CD4-positive, alpha-beta T cell treated with Interleukin-12 subunit alpha and Interleukin-12 subunit beta, for 1 hour (primary cell): Measurements from ENCODE around the gene TUFT1.
"Not testable (repeated sequence)": the region's sequence is repeated elsewhere in the genome, so short reads cannot be mapped to it uniquely, and the experiment has no call there.

Experiments used
- DNase-seq: peaks from one replicate; pipeline ENCODE4 v3.0.0-alpha.2; 2020

TUFT1 gene

GRCh38 chr1:151618996-151619395 is 78.9 kb downstream of the TUFT1 start:
- not testable (repeated sequence) for DNase-seq

- DNase-seq, result no peak
Observed at GRCh38 chr1:151619489-151620093, 79.5 kb downstream of the TUFT1 start.

- DNase-seq, result no peak
Observed at GRCh38 chr1:151620286-151620685, 80.2 kb downstream of the TUFT1 start.

GRCh38 chr1:151621351-151621750 is 81.2 kb downstream of the TUFT1 start:
- no peak for DNase-seq

- DNase-seq, result no peak
Observed at GRCh38 chr1:151624783-151625182, 84.7 kb downstream of the TUFT1 start.

- no peak for DNase-seq
Observed at GRCh38 chr1:151626740-151627334, 86.7 kb downstream of the TUFT1 start.

GRCh38 chr1:151629278-151629677 is 89.2 kb downstream of the TUFT1 start:
- DNase-seq, result no peak
